Liver (tissue), 3 donors: ENCODE results near the gene PCDH19.

Experiments
- FOXA1 ChIP-seq: IDR thresholded peaks from 2 replicates; pipeline ENCODE4 v1.6.1; 2016; ENCODE audit warnings: antibody characterized with exemption
- GABPA ChIP-seq, 2 donors: IDR thresholded peaks in 1 of 2; conservative IDR thresholded peaks in 1 of 2; 2 replicates each; pipeline ENCODE4 v1.6.1; 2016; ENCODE audit warnings: antibody characterized with exemption in 2 of 2, mild to moderate bottlenecking in 1 of 2, moderate library complexity in 1 of 2
- JUND ChIP-seq, 2 donors: IDR thresholded peaks; 2 replicates each; pipeline ENCODE4 v1.6.1; 2016; ENCODE audit warnings: antibody characterized with exemption in 2 of 2
- SP1 ChIP-seq: IDR thresholded peaks from 2 replicates; pipeline ENCODE4 v1.6.1; 2018; ENCODE audit warnings: antibody characterized with exemption, mild to moderate bottlenecking
- TF ChIP-seq, protein P1 (sequence below): fragments of 150-350 bp; IDR thresholded peaks from 2 replicates; pipeline ENCODE4 v1.5.1; 2017; ENCODE audit warnings: improper control_type of control experiment, low read depth, low read length; ENCODE audit not compliant: missing input control
- TF ChIP-seq, protein P2 (sequence below): IDR thresholded peaks from 2 replicates; pipeline ENCODE4 v1.6.1; 2016; ENCODE audit warnings: antibody characterized with exemption
- TF ChIP-seq, protein P3 (sequence below): IDR thresholded peaks from 2 replicates; pipeline ENCODE4 v1.6.1; 2016; ENCODE audit warnings: antibody characterized with exemption
- TF ChIP-seq, protein P4 (sequence below): IDR thresholded peaks from 2 replicates; pipeline ENCODE4 v1.6.1; 2016; ENCODE audit warnings: antibody characterized with exemption, mild to moderate bottlenecking
- TF ChIP-seq, protein P5 (sequence below): IDR thresholded peaks from 2 replicates; pipeline ENCODE4 v1.6.1; 2016; ENCODE audit warnings: antibody characterized with exemption
- donor health status: healthy.
- donor health status: healthy.

DNA sequence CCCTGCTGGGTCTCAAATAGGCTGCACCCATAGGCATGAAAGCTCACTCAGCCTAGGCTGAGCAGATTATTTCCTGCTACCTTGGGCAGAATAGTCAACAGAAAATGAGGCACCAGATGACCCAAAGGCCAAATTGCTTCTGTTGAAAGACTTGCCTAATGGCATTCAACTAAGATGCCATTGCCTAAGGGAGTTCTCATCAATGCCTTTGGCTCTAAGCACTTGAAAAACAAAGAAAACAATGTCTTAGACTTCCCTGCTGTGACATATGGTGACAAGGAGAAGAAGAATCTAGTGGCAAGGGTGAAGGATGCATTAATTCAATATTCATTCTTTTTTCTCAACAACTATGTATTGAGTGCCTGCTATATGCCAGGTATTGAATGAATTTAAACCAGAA lies 25.7 kb upstream of the PCDH19 start:
- TF ChIP-seq, protein P1, sequence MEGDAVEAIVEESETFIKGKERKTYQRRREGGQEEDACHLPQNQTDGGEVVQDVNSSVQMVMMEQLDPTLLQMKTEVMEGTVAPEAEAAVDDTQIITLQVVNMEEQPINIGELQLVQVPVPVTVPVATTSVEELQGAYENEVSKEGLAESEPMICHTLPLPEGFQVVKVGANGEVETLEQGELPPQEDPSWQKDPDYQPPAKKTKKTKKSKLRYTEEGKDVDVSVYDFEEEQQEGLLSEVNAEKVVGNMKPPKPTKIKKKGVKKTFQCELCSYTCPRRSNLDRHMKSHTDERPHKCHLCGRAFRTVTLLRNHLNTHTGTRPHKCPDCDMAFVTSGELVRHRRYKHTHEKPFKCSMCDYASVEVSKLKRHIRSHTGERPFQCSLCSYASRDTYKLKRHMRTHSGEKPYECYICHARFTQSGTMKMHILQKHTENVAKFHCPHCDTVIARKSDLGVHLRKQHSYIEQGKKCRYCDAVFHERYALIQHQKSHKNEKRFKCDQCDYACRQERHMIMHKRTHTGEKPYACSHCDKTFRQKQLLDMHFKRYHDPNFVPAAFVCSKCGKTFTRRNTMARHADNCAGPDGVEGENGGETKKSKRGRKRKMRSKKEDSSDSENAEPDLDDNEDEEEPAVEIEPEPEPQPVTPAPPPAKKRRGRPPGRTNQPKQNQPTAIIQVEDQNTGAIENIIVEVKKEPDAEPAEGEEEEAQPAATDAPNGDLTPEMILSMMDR: no peak
- TF ChIP-seq, protein P2, sequence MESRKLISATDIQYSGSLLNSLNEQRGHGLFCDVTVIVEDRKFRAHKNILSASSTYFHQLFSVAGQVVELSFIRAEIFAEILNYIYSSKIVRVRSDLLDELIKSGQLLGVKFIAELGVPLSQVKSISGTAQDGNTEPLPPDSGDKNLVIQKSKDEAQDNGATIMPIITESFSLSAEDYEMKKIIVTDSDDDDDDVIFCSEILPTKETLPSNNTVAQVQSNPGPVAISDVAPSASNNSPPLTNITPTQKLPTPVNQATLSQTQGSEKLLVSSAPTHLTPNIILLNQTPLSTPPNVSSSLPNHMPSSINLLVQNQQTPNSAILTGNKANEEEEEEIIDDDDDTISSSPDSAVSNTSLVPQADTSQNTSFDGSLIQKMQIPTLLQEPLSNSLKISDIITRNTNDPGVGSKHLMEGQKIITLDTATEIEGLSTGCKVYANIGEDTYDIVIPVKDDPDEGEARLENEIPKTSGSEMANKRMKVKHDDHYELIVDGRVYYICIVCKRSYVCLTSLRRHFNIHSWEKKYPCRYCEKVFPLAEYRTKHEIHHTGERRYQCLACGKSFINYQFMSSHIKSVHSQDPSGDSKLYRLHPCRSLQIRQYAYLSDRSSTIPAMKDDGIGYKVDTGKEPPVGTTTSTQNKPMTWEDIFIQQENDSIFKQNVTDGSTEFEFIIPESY: no peak
- TF ChIP-seq GABPA (IDR thresholded peaks at IDR 0.05 in 1 of 2, conservative IDR thresholded peaks at IDR 0.05 in 1 of 2): no peak
- TF ChIP-seq, protein P3, sequence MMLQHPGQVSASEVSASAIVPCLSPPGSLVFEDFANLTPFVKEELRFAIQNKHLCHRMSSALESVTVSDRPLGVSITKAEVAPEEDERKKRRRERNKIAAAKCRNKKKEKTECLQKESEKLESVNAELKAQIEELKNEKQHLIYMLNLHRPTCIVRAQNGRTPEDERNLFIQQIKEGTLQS: no peak
- TF ChIP-seq, protein P4, sequence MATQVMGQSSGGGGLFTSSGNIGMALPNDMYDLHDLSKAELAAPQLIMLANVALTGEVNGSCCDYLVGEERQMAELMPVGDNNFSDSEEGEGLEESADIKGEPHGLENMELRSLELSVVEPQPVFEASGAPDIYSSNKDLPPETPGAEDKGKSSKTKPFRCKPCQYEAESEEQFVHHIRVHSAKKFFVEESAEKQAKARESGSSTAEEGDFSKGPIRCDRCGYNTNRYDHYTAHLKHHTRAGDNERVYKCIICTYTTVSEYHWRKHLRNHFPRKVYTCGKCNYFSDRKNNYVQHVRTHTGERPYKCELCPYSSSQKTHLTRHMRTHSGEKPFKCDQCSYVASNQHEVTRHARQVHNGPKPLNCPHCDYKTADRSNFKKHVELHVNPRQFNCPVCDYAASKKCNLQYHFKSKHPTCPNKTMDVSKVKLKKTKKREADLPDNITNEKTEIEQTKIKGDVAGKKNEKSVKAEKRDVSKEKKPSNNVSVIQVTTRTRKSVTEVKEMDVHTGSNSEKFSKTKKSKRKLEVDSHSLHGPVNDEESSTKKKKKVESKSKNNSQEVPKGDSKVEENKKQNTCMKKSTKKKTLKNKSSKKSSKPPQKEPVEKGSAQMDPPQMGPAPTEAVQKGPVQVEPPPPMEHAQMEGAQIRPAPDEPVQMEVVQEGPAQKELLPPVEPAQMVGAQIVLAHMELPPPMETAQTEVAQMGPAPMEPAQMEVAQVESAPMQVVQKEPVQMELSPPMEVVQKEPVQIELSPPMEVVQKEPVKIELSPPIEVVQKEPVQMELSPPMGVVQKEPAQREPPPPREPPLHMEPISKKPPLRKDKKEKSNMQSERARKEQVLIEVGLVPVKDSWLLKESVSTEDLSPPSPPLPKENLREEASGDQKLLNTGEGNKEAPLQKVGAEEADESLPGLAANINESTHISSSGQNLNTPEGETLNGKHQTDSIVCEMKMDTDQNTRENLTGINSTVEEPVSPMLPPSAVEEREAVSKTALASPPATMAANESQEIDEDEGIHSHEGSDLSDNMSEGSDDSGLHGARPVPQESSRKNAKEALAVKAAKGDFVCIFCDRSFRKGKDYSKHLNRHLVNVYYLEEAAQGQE: no peak
- TF ChIP-seq, protein P5, sequence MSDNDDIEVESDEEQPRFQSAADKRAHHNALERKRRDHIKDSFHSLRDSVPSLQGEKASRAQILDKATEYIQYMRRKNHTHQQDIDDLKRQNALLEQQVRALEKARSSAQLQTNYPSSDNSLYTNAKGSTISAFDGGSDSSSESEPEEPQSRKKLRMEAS: no peak
- no peak for TF ChIP-seq SP1
- no peak for TF ChIP-seq JUND (IDR thresholded peaks at IDR 0.05)
- TF ChIP-seq FOXA1: no peak
